ENCODE measurements around the gene ASAP2. TPM values are rescaled to one million over a fixed set of nuclear protein-coding genes. Genes with fewer than 3 reads are reported as not detected.
A peak's percentile ranks its signal among the peaks of the same experiment; 100 is the strongest.
"Not testable (repeated sequence)": the region's sequence is repeated elsewhere in the genome, so short reads cannot be mapped to it uniquely, and the experiment has no call there.

Gene ASAP2
- total RNA-seq, 6 donors from 2014 or later, result 20.4 to 26.0 (median 23.4) TPM

- DNase-seq (no peak), ATAC-seq (ENCODE audit: low FRiP score in 2 of 2) (no peak)
- Histone ChIP-seq H3K4me3 (no peak overlapping the region), H3K27me3 (no peaks in the 10 kb centered on the region), H3K36me3 (no peaks in the 10 kb centered on the region), H3K4me1 (peaks cover 24 to 40% (median 27%) of the 10 kb centered on the region in 4 donors), H3K9me3 (no peaks in the 10 kb centered on the region), H3K27ac (peak overlapping the region in 1 of 4 donors; percentile 18)
- 68 to 78% methylated on average over 5 of the region's 5 CpGs for WGBS, 2 donors
- no peak for TF ChIP-seq POLR2A (IDR thresholded peaks at IDR 0.05)
Observed at GRCh38 chr2:9266711-9267110, 60.1 kb downstream of the ASAP2 start.

- peaks cover 18 to 34% (median 22%) of the 10 kb centered on the region in 4 donors for H3K4me1 ChIP-seq
- H3K4me3 ChIP-seq; H3K27ac ChIP-seq; H3K9me3 ChIP-seq; H3K27me3 ChIP-seq; H3K36me3 ChIP-seq; ATAC-seq (ENCODE audit: low FRiP score in 2 of 2); DNase-seq: not testable (repeated sequence)
- WGBS, 2 donors, result 91 to 97% methylated on average over 3 of the region's 3 CpGs
Observed at GRCh38 chr2:9267286-9267685, 60.7 kb downstream of the ASAP2 start.

- H3K4me3 ChIP-seq, result no peak overlapping the region
- peak overlapping the region in 3 of 4 donors; percentile 6 to 30 (median 10) for H3K27ac ChIP-seq
- DNase-seq (no peak), ATAC-seq (ENCODE audit: low FRiP score in 2 of 2) (no peak)
- 66 to 70% methylated on average over 16 to 18 of the region's 18 CpGs for WGBS, 2 donors
- TF ChIP-seq CTCF (IDR thresholded peaks at IDR 0.05) (no peak), POLR2A (IDR thresholded peaks at IDR 0.05) (no peak), POLR2AphosphoS5 (IDR thresholded peaks at IDR 0.05) (no peak), EP300 (IDR thresholded peaks at IDR 0.05) (no peak)
- no peaks in the 10 kb centered on the region for H3K27me3 ChIP-seq
- no peaks in the 10 kb centered on the region for H3K9me3 ChIP-seq
- H3K4me1 ChIP-seq, result peaks cover 7 to 23% (median 11%) of the 10 kb centered on the region in 4 donors
- H3K36me3 ChIP-seq, result no peaks in the 10 kb centered on the region
Observed at GRCh38 chr2:9268301-9269080, 61.9 kb downstream of the ASAP2 start.

- TF ChIP-seq CTCF (IDR thresholded peaks at IDR 0.05) (no peak), POLR2A (IDR thresholded peaks at IDR 0.05) (no peak), POLR2AphosphoS5 (IDR thresholded peaks at IDR 0.05) (no peak), EP300 (IDR thresholded peaks at IDR 0.05) (no peak)
- Histone ChIP-seq H3K36me3 (no peaks in the 10 kb centered on the region), H3K4me3 (no peak overlapping the region), H3K4me1 (peaks cover under 1 to 18% (median 4%) of the 10 kb centered on the region in 4 donors), H3K27ac (peak overlapping the region in 1 of 4 donors; percentile 10), H3K27me3 (no peaks in the 10 kb centered on the region), H3K9me3 (no peaks in the 10 kb centered on the region)
- WGBS, 2 donors, result 91 to 93% methylated on average over 10 of the region's 10 CpGs
- DNase-seq, result peak in 1 of 2 donors; percentile 46
- peak in 1 of 2 donors; percentile 42 for ATAC-seq (ENCODE audit: low FRiP score in 2 of 2)
Observed at GRCh38 chr2:9269295-9269694, 62.7 kb downstream of the ASAP2 start.

GRCh38 chr2:9269695-9270360, 63.2 kb downstream of the ASAP2 start:
- no peaks in the 10 kb centered on the region for H3K9me3 ChIP-seq
- no peak for TF ChIP-seq POLR2A (IDR thresholded peaks at IDR 0.05)
- no peak for TF ChIP-seq CTCF (IDR thresholded peaks at IDR 0.05)
- H3K27me3 ChIP-seq, result no peaks in the 10 kb centered on the region
- H3K4me1 ChIP-seq, result peaks cover 5 to 18% (median 6%) of the 10 kb centered on the region in 4 donors
- WGBS, 2 donors, result 89 to 90% methylated on average over 8 of the region's 8 CpGs
- H3K36me3 ChIP-seq, result no peaks in the 10 kb centered on the region
- no peak for ATAC-seq (ENCODE audit: low FRiP score in 2 of 2)
- no peak for DNase-seq
- H3K4me3 ChIP-seq, result no peak overlapping the region
- H3K27ac ChIP-seq, result peak overlapping the region in 1 of 4 donors; percentile 10
